Measurements from ENCODE around the gene ZNF311.

Gene ZNF311

DNA sequence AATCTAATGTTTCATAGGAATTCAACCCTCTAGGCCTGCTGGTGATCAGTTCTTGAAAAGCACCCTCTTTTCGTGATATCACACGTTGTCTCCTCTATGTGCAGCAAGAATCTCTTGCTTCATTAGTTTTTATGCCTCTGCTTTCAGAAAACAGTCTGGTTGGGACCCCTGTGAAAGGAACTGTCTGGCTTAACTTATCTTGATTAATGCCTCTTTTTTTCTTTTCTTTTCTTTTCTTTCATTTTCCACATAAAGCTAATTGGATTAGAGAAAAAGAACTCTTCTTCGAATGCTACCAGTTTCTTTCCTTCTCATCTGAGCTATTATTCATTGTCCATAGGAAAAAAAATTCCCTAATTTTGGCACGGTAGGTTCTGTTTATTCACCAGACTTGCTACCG lies 21.3 kb downstream of the ZNF311 start:
- TF ChIP-seq, protein P1, sequence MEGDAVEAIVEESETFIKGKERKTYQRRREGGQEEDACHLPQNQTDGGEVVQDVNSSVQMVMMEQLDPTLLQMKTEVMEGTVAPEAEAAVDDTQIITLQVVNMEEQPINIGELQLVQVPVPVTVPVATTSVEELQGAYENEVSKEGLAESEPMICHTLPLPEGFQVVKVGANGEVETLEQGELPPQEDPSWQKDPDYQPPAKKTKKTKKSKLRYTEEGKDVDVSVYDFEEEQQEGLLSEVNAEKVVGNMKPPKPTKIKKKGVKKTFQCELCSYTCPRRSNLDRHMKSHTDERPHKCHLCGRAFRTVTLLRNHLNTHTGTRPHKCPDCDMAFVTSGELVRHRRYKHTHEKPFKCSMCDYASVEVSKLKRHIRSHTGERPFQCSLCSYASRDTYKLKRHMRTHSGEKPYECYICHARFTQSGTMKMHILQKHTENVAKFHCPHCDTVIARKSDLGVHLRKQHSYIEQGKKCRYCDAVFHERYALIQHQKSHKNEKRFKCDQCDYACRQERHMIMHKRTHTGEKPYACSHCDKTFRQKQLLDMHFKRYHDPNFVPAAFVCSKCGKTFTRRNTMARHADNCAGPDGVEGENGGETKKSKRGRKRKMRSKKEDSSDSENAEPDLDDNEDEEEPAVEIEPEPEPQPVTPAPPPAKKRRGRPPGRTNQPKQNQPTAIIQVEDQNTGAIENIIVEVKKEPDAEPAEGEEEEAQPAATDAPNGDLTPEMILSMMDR (IDR thresholded peaks at IDR 0.05; ENCODE audit: extremely low read depth, insufficient read depth, missing control alignments) = no peak
- DNase-seq (ENCODE audit: low spot score) = no peak
- in situ Hi-C loops (cut with MboI; ENCODE audit: low pct_unique_long_range_greater_than_20kb, low sequenced_read_pairs, unreplicated experiment) = no loop called here

DNA sequence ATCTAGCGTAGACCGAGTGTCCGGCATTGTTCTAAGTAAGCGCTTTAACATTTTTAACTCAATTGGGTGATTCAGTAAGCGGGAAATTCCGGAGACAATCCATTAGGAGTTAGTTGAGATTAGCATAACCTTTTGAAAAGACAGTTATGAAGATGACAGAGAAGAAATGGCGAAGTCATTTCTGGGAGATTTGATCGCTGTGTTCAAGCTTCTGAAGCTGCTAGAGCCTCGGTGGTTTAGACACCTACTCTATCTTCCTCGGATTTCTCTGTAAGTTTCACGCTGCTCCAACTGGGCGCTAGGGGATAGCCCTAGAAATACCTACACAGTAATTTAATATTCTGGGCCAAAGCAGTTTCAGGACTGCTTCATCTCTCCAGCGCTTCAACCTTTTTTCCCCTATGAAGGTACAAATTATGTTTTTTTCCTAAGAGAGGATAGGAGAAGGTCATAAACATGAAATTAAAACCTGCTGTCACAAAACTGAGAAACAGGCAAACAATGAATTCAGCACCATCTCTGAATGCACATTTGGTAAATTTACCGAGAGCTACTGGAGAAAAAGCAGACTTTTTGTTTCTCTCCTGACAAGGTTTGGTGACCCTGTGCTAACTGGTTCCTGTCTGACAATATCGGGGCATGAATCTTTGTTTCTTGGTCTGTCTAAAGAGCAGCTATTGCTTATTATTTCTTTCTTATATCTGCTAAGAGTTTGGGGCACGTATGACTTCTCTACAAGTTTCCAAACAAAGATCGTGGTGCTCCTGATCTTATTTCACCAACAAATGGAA lies 22.4 kb downstream of the ZNF311 start:
- no peak for DNase-seq (ENCODE audit: low spot score)
- in situ Hi-C loops (cut with MboI; ENCODE audit: low pct_unique_long_range_greater_than_20kb, low sequenced_read_pairs, unreplicated experiment) = no loop called here
- TF ChIP-seq, protein P1 (IDR thresholded peaks at IDR 0.05; ENCODE audit: extremely low read depth, insufficient read depth, missing control alignments) = no peak

DNA sequence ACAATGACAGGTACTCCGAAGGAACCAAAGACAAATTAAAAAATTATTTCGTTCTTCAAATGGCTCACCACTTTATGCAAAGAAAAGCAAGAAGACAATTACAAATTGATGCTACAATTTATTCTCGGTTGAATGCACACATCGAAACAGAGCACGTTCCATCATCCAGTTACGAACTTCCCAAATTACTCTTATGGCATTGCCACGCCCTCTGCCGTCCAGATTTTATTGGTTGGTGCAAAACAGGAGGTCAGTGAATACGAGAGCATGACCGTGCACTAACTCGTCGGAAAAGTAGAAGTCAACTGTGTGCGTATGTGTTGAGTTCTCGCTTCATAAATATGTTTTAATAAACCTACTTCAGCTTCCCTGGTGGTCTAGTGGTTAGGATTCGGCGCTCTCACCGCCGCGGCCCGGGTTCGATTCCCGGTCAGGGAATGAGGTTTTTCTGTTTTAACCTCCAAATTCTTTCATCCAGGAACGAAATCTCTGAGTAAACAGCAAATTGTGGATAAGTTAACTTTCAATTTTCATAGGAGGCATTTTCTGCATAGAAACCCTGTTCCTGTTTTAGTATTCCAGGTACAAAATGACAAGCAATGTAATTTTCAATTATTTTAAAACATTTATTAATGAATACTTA lies 23.2 kb downstream of the ZNF311 start:
- TF ChIP-seq, protein P1 (IDR thresholded peaks at IDR 0.05; ENCODE audit: extremely low read depth, insufficient read depth, missing control alignments) = no peak
- peak; percentile 73 for DNase-seq (ENCODE audit: low spot score)
- in situ Hi-C loops (cut with MboI; ENCODE audit: low pct_unique_long_range_greater_than_20kb, low sequenced_read_pairs, unreplicated experiment) = no loop called here

DNA sequence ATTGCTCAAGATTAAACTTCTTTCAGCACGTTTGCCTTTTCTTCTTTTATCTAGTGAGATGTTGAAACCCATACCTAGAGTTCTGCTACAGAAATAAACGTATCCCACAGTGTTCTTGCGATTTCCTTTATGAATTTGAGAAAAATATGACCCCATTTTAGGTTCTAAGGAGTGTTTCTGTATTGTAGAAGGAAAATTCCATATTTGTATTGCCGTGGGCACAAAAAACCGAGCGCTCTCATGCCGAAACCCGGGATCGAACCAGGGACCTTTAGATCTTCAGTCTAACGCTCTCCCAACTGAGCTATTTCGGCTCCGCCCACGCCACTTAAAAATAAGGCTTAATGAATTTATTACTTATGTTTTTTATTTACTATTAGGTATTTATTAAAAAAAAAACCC lies 23.7 kb downstream of the ZNF311 start:
- no peak for DNase-seq (ENCODE audit: low spot score)
- in situ Hi-C loops (cut with MboI; ENCODE audit: low pct_unique_long_range_greater_than_20kb, low sequenced_read_pairs, unreplicated experiment) = no loop called here
- TF ChIP-seq, protein P1 (IDR thresholded peaks at IDR 0.05; ENCODE audit: extremely low read depth, insufficient read depth, missing control alignments) = no peak

DNA sequence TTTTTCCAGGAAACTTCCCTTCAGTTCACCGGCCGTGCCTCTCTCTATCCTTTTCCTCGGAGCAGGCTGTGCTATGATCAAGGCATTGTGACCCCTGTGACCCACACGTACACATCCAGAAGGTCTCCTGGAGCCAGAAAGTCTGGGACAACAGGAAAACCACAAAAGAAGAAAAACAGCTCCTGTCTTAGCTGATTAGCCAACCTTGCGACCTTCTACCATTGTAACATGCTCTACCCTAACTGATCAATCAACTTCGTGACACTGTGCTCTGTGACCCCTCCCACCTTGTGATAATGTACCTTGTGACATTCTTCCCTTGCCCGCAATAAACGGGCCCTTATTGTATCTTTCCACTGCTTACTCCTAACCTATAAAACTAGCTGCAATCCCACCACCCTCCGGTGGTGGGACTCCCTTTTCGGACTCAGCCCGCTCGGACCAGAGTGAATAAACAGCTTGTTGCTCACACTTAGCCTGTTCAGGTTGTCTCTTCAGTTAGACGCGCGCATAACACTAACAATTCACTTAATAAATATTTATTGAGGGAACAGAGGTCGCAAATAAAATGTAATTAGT lies 24.2 kb downstream of the ZNF311 start:
- in situ Hi-C loops (cut with MboI; ENCODE audit: low pct_unique_long_range_greater_than_20kb, low sequenced_read_pairs, unreplicated experiment) = no loop called here
- TF ChIP-seq, protein P1 (IDR thresholded peaks at IDR 0.05; ENCODE audit: extremely low read depth, insufficient read depth, missing control alignments) = peak; percentile 18
- peak; percentile 66 for DNase-seq (ENCODE audit: low spot score)

DNA sequence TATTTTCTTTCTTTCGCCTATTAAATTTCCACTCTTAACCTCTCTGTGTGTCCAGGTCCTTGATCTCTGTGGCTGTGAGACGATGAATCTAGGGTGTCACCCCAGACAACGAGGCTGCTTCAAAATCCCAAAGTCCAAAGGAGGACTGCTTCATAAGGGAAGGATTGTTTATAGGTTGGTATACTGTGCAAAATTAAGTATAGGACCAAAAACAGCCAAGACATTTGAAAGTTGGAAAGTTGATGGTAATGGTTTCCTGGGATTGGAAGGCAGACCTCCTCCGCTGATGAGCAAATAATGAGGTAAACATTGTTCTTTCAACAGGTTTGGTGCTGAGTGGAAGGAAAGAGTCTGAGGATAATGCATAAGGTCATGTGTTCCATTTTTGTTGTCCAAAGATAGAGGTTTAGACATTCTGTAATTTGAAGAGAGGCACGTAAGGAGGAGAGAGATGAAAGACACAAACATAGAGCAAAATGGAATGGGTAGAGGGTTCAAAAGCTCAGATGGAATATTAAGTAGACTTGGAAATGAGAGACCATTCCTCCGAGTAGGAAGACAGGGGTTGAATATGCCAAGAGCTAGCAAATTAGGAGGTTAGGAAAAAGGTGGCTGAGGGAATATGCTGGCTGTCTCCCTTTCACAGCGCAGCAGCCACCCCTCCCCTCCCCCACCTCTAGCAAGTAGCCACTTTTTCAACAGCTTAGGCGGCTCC lies 24.8 kb downstream of the ZNF311 start:
- TF ChIP-seq, protein P1 (IDR thresholded peaks at IDR 0.05; ENCODE audit: extremely low read depth, insufficient read depth, missing control alignments) = no peak
- DNase-seq (ENCODE audit: low spot score) = no peak
- in situ Hi-C loops (cut with MboI; ENCODE audit: low pct_unique_long_range_greater_than_20kb, low sequenced_read_pairs, unreplicated experiment) = no loop called here
